CD4-positive, alpha-beta T cell treated with Interleukin-2 at 100 ng/mL for 4 hours (primary cell): ENCODE measurements around the gene HTT.
"Not testable (repeated sequence)": the region's sequence is repeated elsewhere in the genome, so short reads cannot be mapped to it uniquely, and the experiment has no call there.

Experiments used
- DNase-seq: peaks from one replicate; pipeline ENCODE4 v3.0.0-alpha.2; 2020; ENCODE audit warnings: low spot score

Gene HTT

DNA sequence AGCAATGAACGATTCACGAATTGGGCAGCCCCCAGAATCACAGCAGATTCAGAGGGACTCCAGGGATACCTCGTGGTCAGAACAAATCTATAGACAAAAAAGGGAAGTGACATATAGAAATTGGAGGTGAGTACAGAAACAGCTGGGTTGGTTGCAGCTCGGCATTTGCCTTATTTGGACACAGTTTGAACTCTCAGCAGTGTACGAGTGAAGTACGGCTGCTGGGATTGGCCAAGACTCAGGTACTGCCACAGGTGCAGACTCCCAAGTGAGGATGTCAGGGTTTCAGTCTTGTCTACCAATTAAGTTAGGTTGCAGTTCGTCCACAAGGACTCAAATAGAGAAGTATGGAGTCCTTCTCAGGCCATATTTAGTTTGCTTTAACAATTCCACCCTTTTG, 28.3 kb upstream of the HTT start:
- DNase-seq: no peak

DNA sequence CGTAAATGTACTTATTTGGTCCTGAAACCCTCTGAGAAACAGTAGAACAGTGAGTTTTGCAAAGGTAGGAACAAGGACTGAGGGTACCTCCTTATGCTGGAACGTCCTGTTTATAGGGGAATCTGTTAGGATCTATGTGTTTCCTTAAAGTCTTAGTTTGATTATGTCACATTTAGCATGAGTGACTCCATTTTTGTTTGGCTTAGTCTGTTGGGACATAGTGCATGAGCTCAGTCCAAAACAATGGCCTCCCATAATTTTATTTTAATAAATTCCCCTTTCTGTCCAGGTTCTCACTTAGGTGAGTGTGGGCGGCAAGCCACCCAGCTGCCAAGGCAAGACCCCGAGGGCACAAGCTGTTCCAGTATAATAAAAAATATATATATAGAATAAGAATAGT, 27.9 kb upstream of the HTT start:
- no peak for DNase-seq

DNA sequence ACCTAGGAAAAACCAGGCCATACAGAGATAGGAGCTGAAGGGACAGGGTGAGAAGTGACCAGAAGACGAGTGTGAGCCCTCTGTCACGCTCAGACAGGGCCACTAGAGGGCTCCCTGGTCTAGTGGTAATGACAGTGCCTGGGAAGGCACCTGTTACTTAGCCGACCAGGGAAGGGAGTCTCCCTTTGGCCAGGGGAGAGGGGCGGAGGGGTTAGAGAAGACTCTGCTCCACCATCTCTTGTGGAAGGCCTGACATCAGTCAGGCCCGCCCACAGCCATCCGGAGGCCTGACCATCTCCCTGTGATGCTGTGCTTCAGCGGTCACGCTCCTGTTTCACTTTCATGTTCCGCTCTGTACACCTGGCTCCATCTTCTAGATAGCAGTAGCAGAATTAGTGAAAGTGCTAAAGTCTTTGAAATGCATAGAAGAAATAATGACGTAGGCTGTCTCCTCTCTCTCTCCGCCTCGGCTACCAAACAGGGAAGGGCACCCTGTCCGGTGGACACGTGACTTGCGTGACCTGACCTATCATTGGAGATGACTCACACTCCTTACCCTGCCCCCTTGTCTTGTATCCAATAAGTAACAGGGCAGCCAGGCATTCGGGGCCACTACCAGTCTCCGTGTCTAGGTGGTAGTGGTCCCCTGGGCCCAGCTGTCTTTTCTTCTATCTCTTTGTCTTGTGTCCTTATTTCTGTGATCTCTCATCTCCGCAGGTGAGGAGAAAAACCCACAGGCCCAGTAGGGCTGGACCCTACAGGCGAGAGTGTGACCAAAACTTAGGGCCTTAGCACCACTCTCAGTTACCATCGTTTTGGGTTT, 26.8 kb upstream of the HTT start:
- peak; percentile 64 for DNase-seq

DNA sequence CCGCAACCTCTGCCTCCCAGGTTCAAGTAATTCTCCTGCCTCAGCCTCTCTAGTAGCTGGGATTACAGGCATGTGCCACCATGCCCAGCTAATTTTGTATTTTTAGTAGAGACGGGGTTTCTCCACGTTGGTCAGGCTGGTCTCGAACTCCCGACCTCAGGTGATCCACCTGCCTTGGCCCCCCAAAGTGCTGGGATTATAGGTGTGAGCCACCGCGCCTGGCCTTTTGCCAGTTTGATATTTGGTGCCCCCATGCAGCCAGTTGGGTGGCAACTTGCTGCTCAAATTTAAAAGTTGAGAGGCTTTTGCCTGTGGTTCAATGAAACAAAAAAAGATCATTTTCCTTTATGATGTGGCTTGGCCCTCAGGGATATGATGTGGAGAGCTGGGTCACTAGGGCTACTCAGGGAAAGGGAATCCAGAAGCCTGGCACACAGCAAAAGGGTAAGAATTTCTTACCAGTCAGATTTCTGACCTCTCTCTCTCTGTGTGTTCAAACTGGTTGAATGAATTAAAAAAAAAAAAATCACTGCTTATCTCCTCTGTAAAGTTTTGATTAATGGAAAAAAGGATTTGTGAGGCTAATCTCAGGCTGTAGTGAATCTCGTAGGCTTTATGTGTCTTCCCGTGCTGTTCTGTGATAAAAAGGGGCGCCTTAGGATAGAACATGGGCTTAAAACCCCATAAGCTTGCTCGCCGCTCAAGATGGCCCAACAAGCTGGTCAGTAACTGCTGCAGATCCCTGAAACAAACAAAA, 23.2 kb upstream of the HTT start:
- not testable (repeated sequence) for DNase-seq

DNA sequence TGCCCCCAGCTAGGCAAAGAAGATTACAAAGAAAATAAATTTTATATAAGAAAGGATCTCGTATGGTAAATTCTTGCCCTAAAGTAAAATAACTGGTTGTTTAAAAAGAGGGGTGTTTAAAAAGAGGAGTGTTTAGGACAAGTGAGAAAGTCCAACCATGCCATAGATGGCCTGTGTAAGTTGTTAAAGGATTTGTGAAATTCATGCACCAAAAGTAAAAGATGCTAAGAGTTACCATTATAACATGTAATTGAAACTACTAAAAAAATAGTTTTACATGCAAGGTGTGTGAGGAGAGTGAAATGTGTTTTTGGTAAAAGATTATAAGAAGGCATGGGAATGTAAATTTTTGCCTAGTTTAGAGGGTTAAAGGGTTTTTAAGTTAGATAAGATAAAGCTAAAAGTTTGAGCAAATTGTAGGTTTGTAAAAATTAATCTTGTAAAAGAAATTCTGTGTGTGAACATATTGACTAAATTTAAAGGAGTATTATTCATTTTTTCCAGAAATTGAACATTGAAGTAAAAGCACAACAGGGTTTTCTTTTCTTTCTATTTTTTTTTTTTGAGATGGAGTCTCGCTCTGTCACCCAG, 20.2 kb upstream of the HTT start:
- no peak for DNase-seq

DNA sequence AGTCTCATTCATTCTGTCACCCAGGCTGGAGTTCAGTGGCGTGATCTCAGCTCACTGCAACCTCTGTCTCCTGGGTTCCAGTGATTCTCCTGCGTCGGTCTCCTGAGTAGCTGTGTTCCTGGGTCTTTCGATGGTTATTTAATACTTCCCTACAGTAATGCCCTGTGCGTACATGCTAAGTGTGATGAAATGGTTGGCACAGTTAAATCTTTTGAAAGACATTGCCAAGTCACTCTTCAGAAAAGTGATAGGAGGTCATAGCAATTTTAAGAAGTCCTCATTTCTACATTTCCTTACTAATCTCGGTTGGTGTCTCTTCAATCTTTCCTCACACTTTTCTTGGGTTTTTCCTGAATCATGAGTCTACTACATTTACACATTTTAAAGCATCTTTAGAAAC, 14.5 kb upstream of the HTT start:
- DNase-seq: no peak

DNA sequence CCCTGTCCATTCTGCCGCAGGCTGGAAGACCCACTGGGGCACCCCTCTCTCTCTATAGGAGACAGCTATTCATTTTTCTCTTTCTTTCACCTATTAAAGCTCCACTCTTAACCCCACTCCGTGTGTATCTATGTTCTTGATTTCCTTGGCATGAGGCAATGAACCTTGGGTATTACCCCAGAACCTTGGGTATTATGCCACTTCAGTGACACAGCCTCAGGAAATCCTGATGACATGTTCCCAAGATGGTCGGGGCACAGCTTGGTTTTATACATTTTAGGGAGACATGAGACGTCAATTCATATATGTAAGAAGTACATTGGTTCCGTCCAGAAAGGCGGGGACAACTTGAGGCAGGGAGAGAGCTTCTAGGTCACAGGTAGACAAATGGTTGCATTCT, 13.5 kb upstream of the HTT start:
- no peak for DNase-seq

DNA sequence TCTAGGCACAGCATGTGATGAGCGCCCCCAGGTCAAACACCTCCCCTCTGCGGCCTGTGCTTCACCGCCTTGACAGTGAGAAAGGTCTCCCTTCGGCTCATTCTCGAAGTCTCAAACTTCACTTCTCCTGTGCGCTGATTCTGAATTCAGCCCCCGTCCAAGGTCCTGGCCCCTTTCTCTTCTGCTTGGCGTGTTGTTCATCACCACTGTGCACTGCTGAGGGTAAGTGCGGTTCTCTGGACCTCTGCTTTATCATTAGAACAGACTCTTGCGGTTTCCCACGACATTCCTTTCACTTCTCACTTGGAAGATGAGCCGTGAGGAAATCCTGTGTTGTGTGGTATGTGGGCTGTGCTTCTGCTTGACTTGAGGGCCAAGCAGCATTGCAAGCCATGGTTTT, 12.0 kb upstream of the HTT start:
- no peak for DNase-seq

DNA sequence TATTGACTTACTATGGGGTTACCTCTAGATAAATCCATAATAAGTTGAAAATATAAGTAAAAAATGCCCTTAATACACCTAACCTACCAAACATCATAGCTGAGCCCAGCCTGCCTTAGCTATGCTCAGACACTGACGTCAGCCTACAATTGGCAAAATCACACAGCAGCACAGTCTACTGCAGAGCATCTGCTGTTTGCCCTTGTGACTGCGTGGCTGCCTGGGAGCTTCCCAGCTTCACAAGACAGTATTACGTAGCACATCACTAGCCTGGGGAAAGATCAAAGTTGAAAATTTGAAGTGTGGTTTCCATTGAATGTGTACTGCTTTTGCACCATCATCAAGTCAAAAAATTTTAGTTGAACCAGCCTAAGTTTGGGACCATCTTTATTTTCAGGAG, 8.9 kb upstream of the HTT start:
- no peak for DNase-seq

DNA sequence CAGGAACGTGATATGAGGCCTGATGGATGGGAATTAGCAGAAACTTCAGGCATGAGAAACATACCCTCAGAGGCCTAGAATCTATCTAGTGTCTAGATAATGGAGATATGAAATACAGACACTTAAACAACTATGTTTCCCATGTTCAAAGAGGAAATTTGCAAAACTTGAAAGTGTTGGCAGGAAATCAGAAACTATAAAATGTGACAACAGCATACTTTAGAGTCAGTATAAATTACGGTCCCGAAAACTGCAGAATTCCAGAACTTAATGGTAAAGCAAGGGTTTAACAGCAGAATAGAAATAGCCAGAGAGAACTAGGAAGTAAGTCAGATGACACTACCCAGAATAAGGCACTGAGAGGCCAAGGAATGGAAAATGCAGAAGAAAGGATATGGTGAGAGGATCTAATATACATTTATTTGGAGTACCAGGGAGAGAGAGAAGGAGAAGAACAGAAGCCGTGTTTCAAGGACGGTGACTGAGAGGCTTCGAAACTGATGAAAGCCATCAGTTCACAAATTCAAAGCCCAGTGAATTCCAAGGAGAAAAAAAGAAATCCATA, 7.6 kb upstream of the HTT start:
- DNase-seq: no peak

DNA sequence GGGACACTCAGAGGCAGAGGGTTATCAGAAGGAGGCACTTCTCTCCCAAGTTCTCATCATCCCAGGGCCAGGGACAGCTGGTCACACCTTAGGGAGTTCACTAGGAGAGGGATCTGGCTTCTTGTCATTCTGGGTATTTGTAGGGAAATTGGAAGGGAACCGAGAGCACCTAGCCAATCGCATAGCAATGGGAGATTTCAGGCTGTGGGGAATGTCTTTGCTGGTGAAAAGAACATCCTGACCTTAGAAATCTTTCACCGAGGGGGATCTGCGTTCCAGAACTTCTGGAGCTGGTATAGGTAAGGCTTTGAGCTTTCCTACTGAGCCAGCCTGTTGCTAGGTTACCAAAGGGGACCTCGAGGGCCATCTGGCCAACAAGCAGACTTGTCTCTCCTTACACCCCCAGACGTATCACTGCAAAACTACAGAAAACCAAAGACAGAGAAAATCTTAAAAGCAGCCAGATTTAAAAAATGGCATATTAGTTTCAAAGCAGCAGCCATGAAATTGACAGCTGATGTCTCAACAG, 6.9 kb upstream of the HTT start:
- DNase-seq: no peak

DNA sequence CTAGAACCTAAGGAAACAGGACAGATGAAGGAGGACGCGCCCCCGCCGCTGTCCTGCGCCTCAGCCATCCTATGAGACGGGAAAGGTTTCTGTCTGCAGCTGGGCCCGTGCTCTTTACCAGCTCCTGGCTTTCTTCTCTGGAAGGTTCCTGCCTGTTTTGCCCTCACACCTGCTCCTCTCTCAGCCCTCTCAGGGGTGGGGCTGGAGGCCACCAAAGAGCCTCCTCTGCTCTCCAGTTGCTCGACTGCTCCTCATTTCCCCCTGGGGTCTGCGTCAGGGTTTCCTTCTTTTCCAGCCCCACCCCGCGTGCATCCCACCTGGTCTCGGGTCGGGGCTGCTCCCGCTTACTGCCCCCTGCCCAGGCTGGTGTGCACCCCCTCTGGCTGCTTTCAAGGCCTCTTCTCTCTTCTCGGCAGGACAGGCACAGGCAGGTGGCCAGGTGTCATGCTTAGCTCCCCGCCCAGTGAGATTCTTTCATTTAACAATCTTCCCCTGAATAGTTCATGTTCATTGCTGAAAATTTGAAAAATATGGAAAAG, 4.8 kb upstream of the HTT start:
- no peak for DNase-seq

DNA sequence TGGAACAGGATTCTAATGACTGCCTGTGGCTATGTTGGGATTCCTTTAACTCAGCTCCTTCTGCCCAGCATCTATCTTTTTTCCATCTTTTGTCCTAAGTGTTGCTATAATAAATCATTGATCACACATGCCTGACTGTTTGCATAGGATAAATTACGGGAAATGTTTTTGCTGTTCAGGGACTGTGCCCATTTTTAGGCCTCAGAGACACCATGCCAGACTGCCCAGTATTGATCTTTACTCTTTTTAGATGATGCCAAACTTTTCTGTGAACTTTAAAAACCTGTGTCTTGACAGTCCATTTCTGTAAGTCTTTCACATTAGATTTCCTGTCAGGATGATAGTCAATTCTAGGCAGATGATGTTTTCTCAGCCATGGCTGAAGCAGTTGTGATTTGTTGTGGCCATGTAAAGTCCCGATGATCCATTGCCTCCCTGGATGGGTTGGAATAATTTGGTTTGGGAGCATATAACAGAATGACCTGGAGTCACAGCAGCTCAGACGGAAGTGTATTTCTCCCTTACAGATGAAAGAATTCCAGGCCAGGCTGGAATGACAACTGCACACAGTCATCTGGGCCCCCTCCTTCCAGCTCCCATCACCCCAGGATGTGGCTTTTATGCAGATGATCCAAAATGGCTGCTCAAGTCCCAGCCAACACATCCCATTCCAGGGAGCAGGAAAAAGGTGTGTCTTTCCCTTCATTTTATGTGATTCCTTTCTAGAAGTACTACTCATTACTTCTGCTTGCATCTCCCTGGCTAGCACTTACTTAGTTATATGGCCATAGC, 3.6 kb upstream of the HTT start:
- no peak for DNase-seq

DNA sequence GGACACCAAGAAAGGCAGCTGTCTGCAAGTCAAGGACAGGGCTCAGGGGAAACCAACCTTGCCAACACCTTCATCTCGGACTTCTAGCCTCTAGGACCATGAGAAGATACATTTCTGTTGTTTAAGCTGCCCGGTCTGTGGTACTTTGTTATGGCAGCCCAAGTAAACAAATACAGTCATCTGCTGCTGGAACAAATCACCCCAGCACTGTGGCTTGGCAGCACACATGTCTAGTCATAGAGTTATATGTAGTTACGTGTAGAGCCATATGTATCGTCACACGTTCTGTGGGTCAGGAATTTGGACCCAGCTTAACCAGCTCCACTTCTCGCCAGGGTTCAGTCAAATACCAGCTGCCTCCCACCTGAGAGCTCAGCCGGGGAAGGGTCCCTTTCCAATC, 2.7 kb upstream of the HTT start:
- DNase-seq: no peak

DNA sequence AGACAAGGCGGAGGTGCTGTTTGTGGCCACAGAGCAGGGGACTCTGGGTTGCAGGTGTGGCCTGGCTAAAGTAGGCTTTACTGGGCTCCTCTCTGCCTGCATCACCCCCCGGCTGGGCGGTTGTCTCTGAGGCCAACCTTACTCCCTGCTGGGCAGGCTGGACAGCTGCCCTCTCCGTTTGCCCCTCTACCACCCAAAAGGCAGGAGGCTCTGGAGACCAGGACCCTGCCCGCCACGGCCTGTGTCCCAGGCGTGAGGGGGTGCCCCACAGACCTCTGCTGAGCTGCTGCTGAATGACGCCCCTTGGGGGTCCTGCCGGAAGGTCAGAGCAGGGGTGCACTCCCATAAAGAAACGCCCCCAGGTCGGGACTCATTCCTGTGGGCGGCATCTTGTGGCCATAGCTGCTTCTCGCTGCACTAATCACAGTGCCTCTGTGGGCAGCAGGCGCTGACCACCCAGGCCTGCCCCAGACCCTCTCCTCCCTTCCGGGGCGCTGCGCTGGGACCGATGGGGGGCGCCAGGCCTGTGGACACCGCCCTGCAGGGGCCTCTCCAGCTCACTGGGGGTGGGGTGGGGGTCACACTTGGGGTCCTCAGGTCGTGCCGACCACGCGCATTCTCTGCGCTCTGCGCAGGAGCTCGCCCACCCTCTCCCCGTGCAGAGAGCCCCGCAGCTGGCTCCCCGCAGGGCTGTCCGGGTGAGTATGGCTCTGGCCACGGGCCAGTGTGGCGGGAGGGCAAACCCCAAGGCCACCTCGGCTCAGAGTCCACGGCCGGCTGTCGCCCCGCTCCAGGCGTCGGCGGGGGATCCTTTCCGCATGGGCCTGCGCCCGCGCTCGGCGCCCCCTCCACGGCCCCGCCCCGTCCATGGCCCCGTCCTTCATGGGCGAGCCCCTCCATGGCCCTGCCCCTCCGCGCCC, 1.1 kb upstream of the HTT start:
- no peak for DNase-seq

DNA sequence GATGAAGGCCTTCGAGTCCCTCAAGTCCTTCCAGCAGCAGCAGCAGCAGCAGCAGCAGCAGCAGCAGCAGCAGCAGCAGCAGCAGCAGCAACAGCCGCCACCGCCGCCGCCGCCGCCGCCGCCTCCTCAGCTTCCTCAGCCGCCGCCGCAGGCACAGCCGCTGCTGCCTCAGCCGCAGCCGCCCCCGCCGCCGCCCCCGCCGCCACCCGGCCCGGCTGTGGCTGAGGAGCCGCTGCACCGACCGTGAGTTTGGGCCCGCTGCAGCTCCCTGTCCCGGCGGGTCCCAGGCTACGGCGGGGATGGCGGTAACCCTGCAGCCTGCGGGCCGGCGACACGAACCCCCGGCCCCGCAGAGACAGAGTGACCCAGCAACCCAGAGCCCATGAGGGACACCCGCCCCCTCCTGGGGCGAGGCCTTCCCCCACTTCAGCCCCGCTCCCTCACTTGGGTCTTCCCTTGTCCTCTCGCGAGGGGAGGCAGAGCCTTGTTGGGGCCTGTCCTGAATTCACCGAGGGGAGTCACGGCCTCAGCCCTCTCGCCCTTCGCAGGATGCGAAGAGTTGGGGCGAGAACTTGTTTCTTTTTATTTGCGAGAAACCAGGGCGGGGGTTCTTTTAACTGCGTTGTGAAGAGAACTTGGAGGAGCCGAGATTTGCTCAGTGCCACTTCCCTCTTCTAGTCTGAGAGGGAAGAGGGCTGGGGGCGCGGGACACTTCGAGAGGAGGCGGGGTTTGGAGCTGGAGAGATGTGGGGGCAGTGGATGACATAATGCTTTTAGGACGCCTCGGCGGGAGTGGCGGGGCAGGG, 568 bp downstream of the HTT start:
- peak; percentile 17 for DNase-seq

DNA sequence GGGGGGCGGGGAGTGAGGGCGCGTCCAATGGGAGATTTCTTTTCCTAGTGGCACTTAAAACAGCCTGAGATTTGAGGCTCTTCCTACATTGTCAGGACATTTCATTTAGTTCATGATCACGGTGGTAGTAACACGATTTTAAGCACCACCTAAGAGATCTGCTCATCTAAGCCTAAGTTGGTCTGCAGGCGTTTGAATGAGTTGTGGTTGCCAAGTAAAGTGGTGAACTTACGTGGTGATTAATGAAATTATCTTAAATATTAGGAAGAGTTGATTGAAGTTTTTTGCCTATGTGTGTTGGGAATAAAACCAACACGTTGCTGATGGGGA, 1.1 kb downstream of the HTT start:
- no peak for DNase-seq

DNA sequence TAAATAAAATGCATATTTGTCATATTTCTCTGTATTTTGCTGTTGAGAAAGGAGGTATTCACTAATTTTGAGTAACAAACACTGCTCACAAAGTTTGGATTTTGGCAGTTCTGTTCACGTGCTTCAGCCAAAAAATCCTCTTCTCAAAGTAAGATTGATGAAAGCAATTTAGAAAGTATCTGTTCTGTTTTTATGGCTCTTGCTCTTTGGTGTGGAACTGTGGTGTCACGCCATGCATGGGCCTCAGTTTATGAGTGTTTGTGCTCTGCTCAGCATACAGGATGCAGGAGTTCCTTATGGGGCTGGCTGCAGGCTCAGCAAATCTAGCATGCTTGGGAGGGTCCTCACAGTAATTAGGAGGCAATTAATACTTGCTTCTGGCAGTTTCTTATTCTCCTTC, 3.3 kb downstream of the HTT start:
- DNase-seq: no peak

DNA sequence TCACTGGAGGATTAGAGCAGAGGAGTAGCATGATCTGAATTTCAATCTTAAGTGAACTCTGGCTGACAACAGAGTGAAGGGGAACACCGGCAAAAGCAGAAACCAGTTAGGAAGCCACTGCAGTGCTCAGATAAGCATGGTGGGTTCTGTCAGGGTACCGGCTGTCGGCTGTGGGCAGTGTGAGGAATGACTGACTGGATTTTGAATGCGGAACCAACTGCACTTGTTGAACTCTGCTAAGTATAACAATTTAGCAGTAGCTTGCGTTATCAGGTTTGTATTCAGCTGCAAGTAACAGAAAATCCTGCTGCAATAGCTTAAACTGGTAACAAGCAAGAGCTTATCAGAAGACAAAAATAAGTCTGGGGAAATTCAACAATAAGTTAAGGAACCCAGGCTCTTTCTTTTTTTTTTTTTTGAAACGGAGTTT, 5.2 kb downstream of the HTT start:
- DNase-seq: no peak
